HepG2 (cell line): ENCODE measurements around the gene CPT1A. TPM values are rescaled to one million over a fixed set of nuclear protein-coding genes. Genes with fewer than 3 reads are reported as not detected.

Source experiments
- ATAC-seq: fragments of 200-7000 bp; cut with Tn5 transposase; 3 replicates; pipeline ENCODE4 v1.9.1; 2020; ENCODE audit warnings: mild to moderate bottlenecking, moderate library complexity
- BruUV-seq: library from RNA; stranded (reverse); fragments of 400-500 nt; replicated peaks from 2 replicates; lab custom pipeline; 2021; lab: Mats Ljungman, UMichigan
- CTCF ChIA-PET: fragments of 300-600 bp; formaldehyde crosslinking; extraction: SDS; loops from one replicate; lab custom pipeline; 2021; ENCODE audit warnings: low total read pairs, inconsistent platforms, low intra/inter-chr PET ratio; lab: Yijun Ruan, JAX
- POLR2A ChIA-PET: fragments of 350-600 bp; sonication (Branson Sonifier 250); formaldehyde crosslinking; loops from one replicate; lab custom pipeline; 2020; ENCODE audit warnings: antibody characterized with exemption, inconsistent platforms; lab: Yijun Ruan, JAX
- DNase-seq: peaks from one replicate; pipeline ENCODE4 v3.0.0-alpha.2; 2015; ENCODE audit warnings: low spot score
- FAIRE-seq: peaks from 3 replicates; lab custom pipeline; 2011; peaks lifted over from hg19 to GRCh38; lab: Jason Lieb, UNC
- H2AFZ ChIP-seq: one replicate; pipeline ENCODE4 v1.6.1; 2011; ENCODE audit warnings: low read length, inconsistent platforms
- H3K27ac ChIP-seq: fragments of 300-600 bp; 3 replicates; pipeline ENCODE4 v1.8.0; 2011; ENCODE audit warnings: mixed run types, mild to moderate bottlenecking, mixed read lengths, low read length, inconsistent platforms; ENCODE audit not compliant: insufficient read depth; ENCODE audit errors: extremely low read length
- H3K27me3 ChIP-seq, 2 experiments: fragments of 200-600 bp in 1 of 2; 2 replicates in 1 of 2; 3 replicates in 1 of 2; pipeline versions ENCODE4 v1.6.0 to v1.8.0; 2011; ENCODE audit warnings: low read length in 2 of 2, mild to moderate bottlenecking in 2 of 2, moderate library complexity in 2 of 2, inconsistent platforms in 1 of 2; ENCODE audit not compliant: insufficient read depth in 2 of 2, control insufficient read depth in 1 of 2
- H3K36me3 ChIP-seq, 2 experiments: fragments of 200-600 bp in 1 of 2; replicated peaks in 1 of 2; 2 replicates in 1 of 2; 3 replicates in 1 of 2; pipeline versions ENCODE4 v1.5.1 to v1.8.0; 2011; ENCODE audit warnings: low read length in 2 of 2, inconsistent platforms in 1 of 2; ENCODE audit not compliant: insufficient read depth in 2 of 2, control insufficient read depth in 1 of 2
- H3K4me1 ChIP-seq: 2 replicates; pipeline ENCODE4 v1.5.1; 2012; ENCODE audit warnings: low read length, inconsistent platforms; ENCODE audit not compliant: insufficient read depth
- H3K4me2 ChIP-seq: 2 replicates; pipeline ENCODE4 v1.6.0; 2011; ENCODE audit warnings: low read depth, low read length, inconsistent platforms
- H3K4me3 ChIP-seq, 3 experiments: fragments of 200-600 bp in 1 of 3; sonication (generic), shearing (Covaris generic) in 1 of 3; replicated peaks in 1 of 3; 2 replicates each; pipeline ENCODE4 v1.5.1; 2011 to 2016; ENCODE audit warnings: low read length in 3 of 3, inconsistent platforms in 2 of 3, low read depth in 2 of 3, mild to moderate bottlenecking in 2 of 3, control low read depth in 1 of 3, mixed read lengths in 1 of 3; ENCODE audit not compliant: insufficient read depth in 1 of 3
- H3K79me2 ChIP-seq: one replicate; pipeline ENCODE4 v1.6.1; 2011; ENCODE audit warnings: low read length, inconsistent platforms; ENCODE audit not compliant: insufficient read depth
- H3K9ac ChIP-seq: 2 replicates; pipeline ENCODE4 v1.6.0; 2011; ENCODE audit warnings: mild to moderate bottlenecking, low read depth, low read length, inconsistent platforms; ENCODE audit not compliant: insufficient read depth
- H3K9me3 ChIP-seq: 2 replicates; pipeline ENCODE4 v1.5.1; 2012; ENCODE audit warnings: mild to moderate bottlenecking, low read length
- H4K20me1 ChIP-seq: 2 replicates; pipeline ENCODE4 v1.6.0; 2011; ENCODE audit warnings: inconsistent platforms, mild to moderate bottlenecking, low read length, moderate library complexity; ENCODE audit not compliant: insufficient read depth
- ARID4A ChIP-seq: sonication (generic); formaldehyde crosslinking; IDR thresholded peaks from 2 replicates; pipeline ENCODE4 v1.5.0; 2020; ENCODE audit warnings: mild to moderate bottlenecking, missing genetic modification reagents, borderline replicate concordance
- ARID5B ChIP-seq: IDR thresholded peaks from 2 replicates; pipeline ENCODE4 v1.4.0; 2020; ENCODE audit warnings: mild to moderate bottlenecking, missing genetic modification reagents
- KLF12 ChIP-seq: sonication (generic); formaldehyde crosslinking; IDR thresholded peaks from 2 replicates; pipeline ENCODE4 v1.4.0; 2020; ENCODE audit warnings: missing genetic modification reagents, borderline replicate concordance
- MEIS2 ChIP-seq: sonication (generic); formaldehyde crosslinking; IDR thresholded peaks from 2 replicates; pipeline ENCODE4 v1.9.0; 2021; ENCODE audit warnings: mild to moderate bottlenecking, missing genetic modification reagents
- SKI ChIP-seq: fragments of 450-650 bp; IDR thresholded peaks from one replicate; pipeline ENCODE4 v1.6.1; 2018; ENCODE audit warnings: mild to moderate bottlenecking; ENCODE audit not compliant: partially characterized antibody
- SP2 ChIP-seq: sonication (generic); formaldehyde crosslinking; IDR thresholded peaks from 2 replicates; pipeline ENCODE4 v1.5.1; 2020; ENCODE audit warnings: mild to moderate bottlenecking, missing genetic modification reagents
- ZBTB44 ChIP-seq: sonication (generic); formaldehyde crosslinking; IDR thresholded peaks from 2 replicates; pipeline ENCODE4 v1.4.0; 2020; ENCODE audit warnings: missing genetic modification reagents
- ZNF17 ChIP-seq: sonication (generic); formaldehyde crosslinking; IDR thresholded peaks from 2 replicates; pipeline ENCODE4 v1.5.0; 2020; ENCODE audit warnings: mild to moderate bottlenecking, missing genetic modification reagents
- ZXDC ChIP-seq: sonication (generic); formaldehyde crosslinking; IDR thresholded peaks from 2 replicates; pipeline ENCODE4 v1.5.0; 2020; ENCODE audit warnings: mild to moderate bottlenecking, missing genetic modification reagents
- WGBS: methylation state at CpG from one replicate; pipeline ENCODE4 v1.1.6; 2017; ENCODE audit warnings: low lambda C conversion rate; 5-methylcytosine and 5-hydroxymethylcytosine counted together
- in situ Hi-C: cut with HindIII; loops from 2 replicates; pipeline ENCODE4 v1.10.0; 2017; ENCODE audit warnings: low pct_unique_long_range_greater_than_20kb; ENCODE audit not compliant: extremely low pct_ligation_motif_present
- intact Hi-C: fragments of 100-400 bp; cut with micrococcal nuclease; formaldehyde crosslinking; loops from one replicate; pipeline ENCODE4 v1.10.0; 2022; ENCODE audit not compliant: unreplicated experiment
- polyA plus RNA-seq, 8 experiments: library from polyadenylated mRNA; depleted of rRNA in 3 of 8; stranded (reverse) in 7 of 8; unstranded in 1 of 8; fragments of >200 nt; fragmentation: Illumina TruSeq in 4 of 8; extraction: Trizol in 4 of 8; gene quantifications; 2 replicates each; pipeline versions ENCODE4 v1.2.1 to v1.2.3, GENCODE V29; 2011 to 2016; ENCODE audit warnings: low read depth in 4 of 8, missing spikeins in 1 of 8, mixed read lengths in 1 of 8; ENCODE audit not compliant: insufficient read depth in 1 of 8
- total RNA-seq, 5 experiments: library from RNA; depleted of rRNA; stranded (reverse); fragments of >200 nt; fragmentation: Illumina TruSeq; extraction: Trizol; gene quantifications; 2 replicates each; pipeline ENCODE4 v1.2.3, GENCODE V29; 2016; ENCODE audit warnings: low read depth in 1 of 5

The CPT1A gene
- total and polyA plus RNA-seq, 2 of the 13 experiments (the other 11 are each of a cell fraction or from before 2014, with no cell fraction given), result 7.0 to 7.1 TPM

GRCh38 chr11:68775951-68776388 is 65.7 kb downstream of the CPT1A start:
- intact Hi-C loops, result no loop called here
- Histone ChIP-seq H3K4me2 (no peak overlapping the region), H3K27ac (no peak overlapping the region), H2AFZ (no peak overlapping the region), H3K4me1 (no peaks in the 10 kb centered on the region), H3K79me2 (no peaks in the 10 kb centered on the region), H3K4me3 (no peak overlapping the region), H3K36me3 (peaks cover 2 to 20% of the 10 kb centered on the region in 2 experiments; a peak in 3 of 5 replicates), H3K9ac (no peak overlapping the region), H3K27me3 (no peaks in the 10 kb centered on the region), H4K20me1 (no peaks in the 10 kb centered on the region), H3K9me3 (no peaks in the 10 kb centered on the region)
- POLR2A ChIA-PET, result no interaction called here
- in situ Hi-C loops, result no loop called here
- 88% methylated on average over 4 of the region's 4 CpGs for WGBS
- no TSS peak for BruUV-seq
- DNase-seq, result no peak
- no peak for FAIRE-seq
- CTCF ChIA-PET, result no interaction called here
- ATAC-seq, result no peak
- TF ChIP-seq SP2 (CRISPR knock-in tag), result no peak
- no peak for TF ChIP-seq MEIS2 (CRISPR knock-in tag)
- no peak for TF ChIP-seq ZBTB44 (CRISPR knock-in tag)
- no peak for TF ChIP-seq SKI
- no peak for TF ChIP-seq ZNF17
- no peak for TF ChIP-seq KLF12 (CRISPR knock-in tag)
- no peak for TF ChIP-seq ARID4A (CRISPR knock-in tag)
- TF ChIP-seq ARID5B, result no peak
- TF ChIP-seq ZXDC (CRISPR knock-in tag), result no peak
